Caco-2 (cell line): ENCODE data around the gene ADAM15. TPM values are rescaled to one million over a fixed set of nuclear protein-coding genes. Genes with fewer than 3 reads are reported as not detected.

Experiments
- BruUV-seq: library from RNA; stranded (reverse); fragments of 400-500 nt; replicated peaks from 2 replicates; lab custom pipeline; 2021; lab: Mats Ljungman, UMichigan
- CTCF ChIA-PET: fragments of 300-600 bp; sonication (Branson Sonifier 250); formaldehyde crosslinking; loops from one replicate; lab custom pipeline; 2022; ENCODE audit warnings: antibody characterized with exemption; lab: Charles Lee
- POLR2A ChIA-PET: fragments of 300-600 bp; sonication (Branson Sonifier 250); formaldehyde crosslinking; loops from one replicate; lab custom pipeline; 2022; ENCODE audit warnings: antibody characterized with exemption; lab: Charles Lee
- DNase-seq, 2 experiments: peaks; one replicate each; pipeline versions ENCODE4 v3.0.0 to v3.0.0-alpha.2; 2020 to 2022
- H3K27me3 ChIP-seq: replicated peaks from 2 replicates; pipeline ENCODE4 v1.6.0; 2011; ENCODE audit warnings: low read length; ENCODE audit not compliant: control insufficient read depth, insufficient read depth
- H3K36me3 ChIP-seq: 2 replicates; pipeline ENCODE4 v1.5.1; 2011; ENCODE audit warnings: low read length; ENCODE audit not compliant: control insufficient read depth, insufficient read depth
- H3K4me1 ChIP-seq: fragments of 250-450 bp; sonication (Bioruptor Pico); 2 replicates; pipeline ENCODE4 v1.5.1; 2020; ENCODE audit warnings: mild to moderate bottlenecking
- H3K4me3 ChIP-seq: 2 replicates; pipeline ENCODE4 v1.5.1; 2011; ENCODE audit warnings: low read depth, mild to moderate bottlenecking, control low read depth, low read length
- H3K9me3 ChIP-seq: fragments of 250-450 bp; sonication (Bioruptor Pico); 2 replicates; pipeline ENCODE4 v1.5.1; 2020; ENCODE audit warnings: mild to moderate bottlenecking, moderate library complexity
- H3K27ac Mint-ChIP-seq: one replicate; pipeline ENCODE4 v1.8.0; 2022; ENCODE audit warnings: mixed read lengths; ENCODE audit not compliant: unreplicated experiment
- H3K27me3 Mint-ChIP-seq: one replicate; pipeline ENCODE4 v1.8.0; 2022; ENCODE audit warnings: mixed read lengths; ENCODE audit not compliant: insufficient read depth, unreplicated experiment
- H3K36me3 Mint-ChIP-seq: one replicate; pipeline ENCODE4 v1.8.0; 2022; ENCODE audit warnings: mild to moderate bottlenecking, mixed read lengths; ENCODE audit not compliant: insufficient read depth, unreplicated experiment
- H3K4me1 Mint-ChIP-seq: one replicate; pipeline ENCODE4 v1.8.0; 2022; ENCODE audit warnings: low read depth, mixed read lengths; ENCODE audit not compliant: unreplicated experiment
- H3K4me3 Mint-ChIP-seq: one replicate; pipeline ENCODE4 v1.8.0; 2022; ENCODE audit warnings: mild to moderate bottlenecking, moderate library complexity, mixed read lengths; ENCODE audit not compliant: unreplicated experiment
- H3K9me3 Mint-ChIP-seq: one replicate; pipeline ENCODE4 v1.8.0; 2022; ENCODE audit warnings: mixed read lengths; ENCODE audit not compliant: unreplicated experiment
- intact Hi-C: fragments of 100-400 bp; cut with micrococcal nuclease; formaldehyde crosslinking; loops from one replicate; pipeline ENCODE4 v1.10.0; 2022; ENCODE audit not compliant: unreplicated experiment
- total RNA-seq: library from RNA; stranded (reverse); gene quantifications from 2 replicates; pipeline ENCODE4 v1.2.3, GENCODE V29; 2022
- TF ChIP-seq, protein P1 (sequence below), 2 experiments: fragments of 200-600 bp in 1 of 2; IDR thresholded peaks; 1 replicate in 1 of 2; 2 replicates in 1 of 2; pipeline versions ENCODE4 v1.5.1 to v1.8.0; 2011 to 2022; ENCODE audit warnings: antibody characterized with exemption in 1 of 2, control low read depth in 1 of 2, inconsistent platforms in 1 of 2, low read depth in 1 of 2, low read length in 1 of 2, mild to moderate bottlenecking in 1 of 2, moderate library complexity in 1 of 2; ENCODE audit not compliant: insufficient read depth in 1 of 2, severe bottlenecking in 1 of 2, unreplicated experiment in 1 of 2

The ADAM15 gene
- total RNA-seq, 1 experiment from 2014 or later, result 44.0 TPM

GRCh38 chr1:155052439-155053395, 1.6 kb downstream of the ADAM15 start:
- TF ChIP-seq, protein P1, sequence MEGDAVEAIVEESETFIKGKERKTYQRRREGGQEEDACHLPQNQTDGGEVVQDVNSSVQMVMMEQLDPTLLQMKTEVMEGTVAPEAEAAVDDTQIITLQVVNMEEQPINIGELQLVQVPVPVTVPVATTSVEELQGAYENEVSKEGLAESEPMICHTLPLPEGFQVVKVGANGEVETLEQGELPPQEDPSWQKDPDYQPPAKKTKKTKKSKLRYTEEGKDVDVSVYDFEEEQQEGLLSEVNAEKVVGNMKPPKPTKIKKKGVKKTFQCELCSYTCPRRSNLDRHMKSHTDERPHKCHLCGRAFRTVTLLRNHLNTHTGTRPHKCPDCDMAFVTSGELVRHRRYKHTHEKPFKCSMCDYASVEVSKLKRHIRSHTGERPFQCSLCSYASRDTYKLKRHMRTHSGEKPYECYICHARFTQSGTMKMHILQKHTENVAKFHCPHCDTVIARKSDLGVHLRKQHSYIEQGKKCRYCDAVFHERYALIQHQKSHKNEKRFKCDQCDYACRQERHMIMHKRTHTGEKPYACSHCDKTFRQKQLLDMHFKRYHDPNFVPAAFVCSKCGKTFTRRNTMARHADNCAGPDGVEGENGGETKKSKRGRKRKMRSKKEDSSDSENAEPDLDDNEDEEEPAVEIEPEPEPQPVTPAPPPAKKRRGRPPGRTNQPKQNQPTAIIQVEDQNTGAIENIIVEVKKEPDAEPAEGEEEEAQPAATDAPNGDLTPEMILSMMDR (IDR thresholded peaks at IDR 0.05; ENCODE audit: insufficient read depth in 1 of 2, low read depth in 1 of 2, low read length in 1 of 2, severe bottlenecking in 1 of 2, unreplicated experiment in 1 of 2), result peak in 1 of 2 experiments; percentile 45
- Mint-ChIP-seq H3K27ac (no peak overlapping the region), H3K4me3 (peak overlapping the region; percentile 88), H3K4me1 (peaks cover 19% of the 10 kb centered on the region), H3K27me3 (no peaks in the 10 kb centered on the region), H3K9me3 (no peaks in the 10 kb centered on the region), H3K36me3 (peaks cover 6% of the 10 kb centered on the region)
- H3K36me3 ChIP-seq, result no peaks in the 10 kb centered on the region
- BruUV-seq, result no TSS peak
- CTCF ChIA-PET, result interaction anchor here (0.6 to 1.1 kb wide), 3 partner anchors 9 to 477 kb away, joined by 3 to 9 read pairs (median 6); no protein-coding TSS in a partner anchor
- POLR2A ChIA-PET, result interaction anchor here (0.6 to 1.0 kb wide), 2 partner anchors 53 to 80 kb away, joined by 3 to 6 read pairs; no protein-coding TSS in a partner anchor
- intact Hi-C loops, result no loop called here
- H3K27me3 ChIP-seq, result no peaks in the 10 kb centered on the region
- peaks cover 20% of the 10 kb centered on the region for H3K4me1 ChIP-seq
- no peaks in the 10 kb centered on the region for H3K9me3 ChIP-seq
- DNase-seq, result no peak
- no peak overlapping the region for H3K4me3 ChIP-seq

GRCh38 chr1:155053531-155054105, 2.5 kb downstream of the ADAM15 start:
- TF ChIP-seq, protein P1 (IDR thresholded peaks at IDR 0.05; ENCODE audit: insufficient read depth in 1 of 2, low read depth in 1 of 2, low read length in 1 of 2, severe bottlenecking in 1 of 2, unreplicated experiment in 1 of 2), result no peak
- CTCF ChIA-PET, result interaction anchor here (0.6 to 1.1 kb wide), 2 partner anchors 36 to 478 kb away, joined by 4 to 6 read pairs; no protein-coding TSS in a partner anchor

DNA sequence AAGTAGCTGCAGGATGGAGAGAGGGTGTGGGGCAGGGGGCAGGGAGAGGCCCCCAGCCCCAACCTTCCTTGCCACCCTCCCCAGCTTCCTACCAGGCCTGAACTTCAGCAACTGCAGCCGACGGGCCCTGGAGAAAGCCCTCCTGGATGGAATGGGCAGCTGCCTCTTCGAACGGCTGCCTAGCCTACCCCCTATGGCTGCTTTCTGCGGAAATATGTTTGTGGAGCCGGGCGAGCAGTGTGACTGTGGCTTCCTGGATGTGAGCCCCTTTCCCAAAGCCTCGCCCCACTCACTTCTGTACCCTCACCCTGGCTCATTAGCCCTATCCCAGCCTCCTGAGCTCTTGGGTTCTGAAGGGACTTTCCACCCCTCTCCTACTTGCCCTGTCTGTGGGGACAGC, 6.0 kb downstream of the ADAM15 start:
- Histone ChIP-seq H3K27me3 (no peaks in the 10 kb centered on the region), H3K4me1 (0 out of 2 replicates have a peak, but pooled peaks cover 11% of the 10 kb centered on the region), H3K9me3 (no peaks in the 10 kb centered on the region), H3K4me3 (no peak overlapping the region), H3K36me3 (no peaks in the 10 kb centered on the region; the same call in 1 of the 2 replicates)
- intact Hi-C loops, result no loop called here
- peaks cover 7% of the 10 kb centered on the region for H3K4me1 Mint-ChIP-seq
- no peak for DNase-seq
- BruUV-seq, result no TSS peak
- peaks cover 12% of the 10 kb centered on the region for H3K36me3 Mint-ChIP-seq
- no peak overlapping the region for H3K4me3 Mint-ChIP-seq
- no peaks in the 10 kb centered on the region for H3K27me3 Mint-ChIP-seq
- POLR2A ChIA-PET, result interaction anchor here (1.2 kb wide), 1 partner anchor 83 kb away, joined by 3 read pairs; no protein-coding TSS in a partner anchor
- H3K9me3 Mint-ChIP-seq, result no peaks in the 10 kb centered on the region
- no peak overlapping the region for H3K27ac Mint-ChIP-seq
- CTCF ChIA-PET, result interaction anchor here (0.8 to 2.8 kb wide), 4 partner anchors 9 to 96 kb away, joined by 3 to 13 read pairs (median 4); partner anchors contain the start of gene PYGO2
- TF ChIP-seq, protein P1 (IDR thresholded peaks at IDR 0.05; ENCODE audit: insufficient read depth in 1 of 2, low read depth in 1 of 2, low read length in 1 of 2, severe bottlenecking in 1 of 2, unreplicated experiment in 1 of 2), result no peak

More at GRCh38 chr1:155053531-155054105, 2.5 kb downstream of the ADAM15 start:
- no TSS peak for BruUV-seq
- H3K36me3 ChIP-seq, result no peaks in the 10 kb centered on the region
- H3K4me1 ChIP-seq, result peaks cover 20% of the 10 kb centered on the region
- H3K9me3 ChIP-seq, result no peaks in the 10 kb centered on the region
- Mint-ChIP-seq H3K27ac (no peak overlapping the region), H3K9me3 (no peaks in the 10 kb centered on the region), H3K4me1 (peaks cover 19% of the 10 kb centered on the region), H3K27me3 (no peaks in the 10 kb centered on the region), H3K4me3 (no peak overlapping the region), H3K36me3 (peaks cover 6% of the 10 kb centered on the region)
- no peak for DNase-seq
- POLR2A ChIA-PET, result interaction anchor here (0.6 to 1.0 kb wide), 2 partner anchors 53 to 81 kb away, joined by 3 to 6 read pairs; no protein-coding TSS in a partner anchor
- no peak overlapping the region for H3K4me3 ChIP-seq
- no peaks in the 10 kb centered on the region for H3K27me3 ChIP-seq
- intact Hi-C loops, result no loop called here
